GM13977 (cell line): ENCODE measurements around the gene PLS3.
"Not testable (repeated sequence)": the region's sequence is repeated elsewhere in the genome, so short reads cannot be mapped to it uniquely, and the experiment has no call there.

Experiments
- DNase-seq: peaks from one replicate; pipeline ENCODE4 v3.0.0; 2012; ENCODE audit warnings: low spot score
- CTCF ChIP-seq: IDR thresholded peaks from 2 replicates; pipeline ENCODE4 v1.5.1; 2012; ENCODE audit warnings: mild to moderate bottlenecking, control low read depth; ENCODE audit not compliant: insufficient read depth; ENCODE audit errors: extremely low read depth, missing control alignments
- in situ Hi-C: fragments of 300-500 bp; cut with MboI; formaldehyde crosslinking; loops from one replicate; pipeline ENCODE4 v1.12.0; 2022; ENCODE audit warnings: low sequenced_read_pairs, low pct_unique_long_range_greater_than_20kb, mixed read lengths, inconsistent platforms; ENCODE audit not compliant: unreplicated experiment

Gene PLS3

GRCh38 chrX:115642311-115642710 is 81.3 kb downstream of the PLS3 start:
- TF ChIP-seq CTCF, result no peak
- no peak for DNase-seq
- in situ Hi-C loops, result no loop called here

GRCh38 chrX:115642895-115643530 is 82.0 kb downstream of the PLS3 start:
- peak; percentile 48 for DNase-seq
- in situ Hi-C loops, result no loop called here
- peak; percentile 79 for TF ChIP-seq CTCF

- in situ Hi-C loops, DNase-seq: not testable (repeated sequence)
Observed at GRCh38 chrX:115644397-115644796, 83.4 kb downstream of the PLS3 start.

GRCh38 chrX:115649461-115650063 is 88.6 kb downstream of the PLS3 start:
- no peak for DNase-seq
- in situ Hi-C loops, result no loop called here
- TF ChIP-seq CTCF, result no peak

GRCh38 chrX:115650449-115650848 is 89.5 kb downstream of the PLS3 start:
- TF ChIP-seq CTCF, result no peak
- in situ Hi-C loops, result no loop called here
- DNase-seq, result no peak

GRCh38 chrX:115650916-115651315 is 89.9 kb downstream of the PLS3 start:
- DNase-seq, result peak; percentile 24
- in situ Hi-C loops, result no loop called here
- TF ChIP-seq CTCF, result peak; percentile 73

GRCh38 chrX:115652221-115652620 is 91.2 kb downstream of the PLS3 start:
- TF ChIP-seq CTCF, result no peak
- in situ Hi-C loops, result no loop called here
- no peak for DNase-seq
